Measurements from ENCODE around the gene ACRBP.
"Not testable (repeated sequence)": the region's sequence is repeated elsewhere in the genome, so short reads cannot be mapped to it uniquely, and the experiment has no call there.

ACRBP gene

DNA sequence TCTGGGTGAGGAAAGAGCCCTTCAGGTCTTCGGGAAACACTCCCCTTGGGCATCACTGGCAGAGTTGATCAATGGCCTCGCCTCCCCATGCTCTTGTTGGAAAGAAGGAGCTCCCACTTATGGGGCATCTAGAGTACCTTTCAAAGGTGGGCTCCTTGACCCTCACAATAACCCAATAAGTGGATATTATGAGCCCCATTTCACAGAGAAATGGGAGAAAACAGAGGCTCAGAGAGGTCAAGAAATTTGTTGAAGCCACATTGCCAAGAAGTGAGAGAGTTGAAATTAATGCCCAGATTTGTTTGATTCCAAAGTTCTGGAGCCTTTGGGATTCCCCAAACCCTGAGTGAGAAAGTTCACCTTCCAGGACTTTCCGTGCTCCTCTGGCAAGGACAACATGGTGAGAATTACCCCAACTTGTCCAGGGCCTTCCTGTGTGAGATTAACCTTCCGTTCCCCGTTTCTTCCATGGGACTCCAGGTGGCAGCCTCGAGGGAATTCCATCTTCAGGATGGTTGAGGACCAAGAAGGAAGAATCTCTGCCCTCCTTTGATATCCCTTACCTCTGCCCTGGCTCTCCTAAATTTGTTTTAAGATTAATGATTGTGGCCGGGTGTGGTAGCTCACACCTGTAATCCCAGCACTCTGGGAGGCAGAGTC lies 32.6 kb downstream of the ACRBP start:
- DNase-seq (ENCODE audit: low spot score) = no peak

DNA sequence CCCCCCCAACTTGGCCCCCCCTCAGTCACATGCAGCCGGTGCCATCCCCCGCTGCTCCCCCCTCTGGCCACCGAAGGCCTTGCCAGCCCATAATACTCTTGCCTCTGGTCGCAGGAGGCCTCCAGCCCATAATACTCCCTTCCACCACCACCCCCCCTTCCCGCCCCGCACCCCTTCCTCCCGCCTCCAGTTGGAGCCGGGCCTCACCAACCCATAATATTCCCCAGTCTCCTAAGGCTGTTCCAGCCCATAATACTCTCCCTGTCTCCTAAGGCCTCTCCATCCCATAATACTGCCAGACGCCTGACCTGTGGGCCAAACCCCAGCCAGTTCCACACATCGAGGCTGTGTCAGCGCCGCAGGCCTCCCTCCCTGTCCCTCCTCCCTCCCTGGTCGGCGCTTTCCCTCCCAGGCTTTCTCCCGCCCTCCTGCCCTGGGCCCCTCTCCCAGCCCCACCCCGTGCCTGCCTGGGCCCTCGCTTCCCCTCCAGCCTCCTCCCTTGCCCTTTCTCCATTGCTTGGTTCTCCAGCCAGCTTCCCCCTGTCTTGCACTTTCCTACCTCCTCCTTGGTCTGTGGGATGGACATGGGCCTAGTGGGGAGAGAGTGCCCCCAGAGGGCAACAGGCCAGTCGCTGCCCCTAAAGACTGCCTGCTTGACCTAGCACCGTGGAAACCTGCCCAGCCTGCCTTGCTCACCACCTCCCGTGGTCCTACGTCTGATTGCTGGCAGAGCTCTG lies 33.3 kb downstream of the ACRBP start:
- DNase-seq (ENCODE audit: low spot score) = peak; percentile 56

GRCh38 chr12:6613015-6613775 lies 34.0 kb downstream of the ACRBP start:
- DNase-seq (ENCODE audit: low spot score) = peak; percentile 34

GRCh38 chr12:6612652-6613014 lies 34.6 kb downstream of the ACRBP start:
- no peak for DNase-seq (ENCODE audit: low spot score)

GRCh38 chr12:6612247-6612646 lies 35.0 kb downstream of the ACRBP start:
- peak; percentile 54 for DNase-seq (ENCODE audit: low spot score)

DNA sequence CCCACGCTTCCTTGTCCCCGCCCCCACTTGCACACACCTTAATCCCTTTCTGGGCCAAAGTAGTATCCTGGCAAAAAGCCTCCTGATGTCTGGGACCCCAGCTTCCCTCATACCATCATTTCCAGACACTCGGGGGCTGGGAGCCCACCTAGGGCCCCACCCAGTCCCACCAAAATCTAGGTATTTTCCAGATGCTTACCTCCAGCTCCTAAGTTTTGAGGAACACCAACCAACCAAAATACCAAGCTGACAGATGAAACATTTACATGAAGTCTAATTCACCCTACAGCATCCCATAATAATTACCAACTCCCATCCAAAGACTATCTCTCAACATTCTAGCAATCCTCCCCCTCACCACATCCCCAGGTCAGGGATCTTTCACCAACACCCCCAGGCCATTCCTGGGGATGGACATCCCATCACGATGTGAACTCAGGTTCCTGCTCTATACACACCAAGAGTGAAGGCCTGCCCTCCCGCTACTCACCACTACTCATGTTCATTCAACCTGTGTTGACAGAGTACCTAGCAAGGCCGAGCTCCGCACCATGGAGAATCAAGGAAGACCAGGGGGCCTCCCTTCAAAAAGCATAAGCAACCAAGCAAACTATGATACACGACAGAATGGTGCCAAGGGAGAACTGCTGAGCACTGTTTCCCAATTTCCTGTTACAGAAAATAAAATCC lies 38.5 kb downstream of the ACRBP start:
- DNase-seq (ENCODE audit: low spot score) = no peak

- peak; percentile 56 for DNase-seq (ENCODE audit: low spot score)
Measured at GRCh38 chr12:6607751-6608591, 39.3 kb downstream of the ACRBP start.

GRCh38 chr12:6606331-6607131 lies 40.7 kb downstream of the ACRBP start:
- DNase-seq (ENCODE audit: low spot score) = peak; percentile 62

- DNase-seq (ENCODE audit: low spot score) = peak; percentile 23
Measured at GRCh38 chr12:6605421-6606330, 41.6 kb downstream of the ACRBP start.

GRCh38 chr12:6604259-6605029 lies 42.8 kb downstream of the ACRBP start:
- DNase-seq (ENCODE audit: low spot score) = no peak

- DNase-seq (ENCODE audit: low spot score) = peak; percentile 62
Measured at GRCh38 chr12:6603095-6603567, 44.1 kb downstream of the ACRBP start.

DNA sequence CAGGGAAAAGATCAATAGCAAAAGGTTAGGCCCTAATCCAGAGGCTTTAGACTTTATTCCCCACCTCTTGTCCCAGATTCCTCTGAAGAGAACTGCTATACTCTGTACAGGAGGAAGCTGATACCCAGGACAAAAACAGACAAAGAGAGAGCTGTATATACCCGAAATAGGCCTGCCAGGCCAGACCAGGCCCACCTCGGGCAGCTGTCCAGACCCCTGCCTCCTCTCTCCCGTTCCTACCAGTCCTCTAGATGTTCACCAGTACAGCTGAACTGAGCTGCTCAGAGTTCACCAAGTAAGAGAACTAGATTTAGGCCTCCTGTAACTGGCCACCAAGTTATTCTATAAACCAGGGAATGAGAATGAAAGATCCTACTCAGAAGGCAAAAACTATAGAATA lies 44.7 kb downstream of the ACRBP start:
- DNase-seq (ENCODE audit: low spot score) = no peak

DNA sequence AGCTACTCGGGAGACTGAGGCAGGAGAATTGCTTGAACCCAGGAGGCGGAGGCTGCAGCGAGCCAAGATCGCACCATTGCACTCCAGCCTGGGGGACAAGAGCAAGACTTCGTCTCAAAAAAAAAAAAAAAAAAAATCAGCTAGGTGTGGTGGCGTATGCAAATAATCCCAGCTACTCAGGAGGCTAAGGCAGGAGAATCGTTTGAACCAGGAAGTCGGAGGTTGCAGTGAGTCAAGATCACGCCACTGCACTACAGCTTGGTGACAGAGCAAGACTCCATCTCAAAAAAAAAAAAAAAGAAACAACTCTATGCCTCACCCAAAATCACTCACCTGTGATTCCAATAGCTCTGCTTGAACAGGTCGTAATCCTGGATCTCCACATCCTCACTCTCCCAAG lies 51.6 kb downstream of the ACRBP start:
- not testable (repeated sequence) for DNase-seq (ENCODE audit: low spot score)

DNA sequence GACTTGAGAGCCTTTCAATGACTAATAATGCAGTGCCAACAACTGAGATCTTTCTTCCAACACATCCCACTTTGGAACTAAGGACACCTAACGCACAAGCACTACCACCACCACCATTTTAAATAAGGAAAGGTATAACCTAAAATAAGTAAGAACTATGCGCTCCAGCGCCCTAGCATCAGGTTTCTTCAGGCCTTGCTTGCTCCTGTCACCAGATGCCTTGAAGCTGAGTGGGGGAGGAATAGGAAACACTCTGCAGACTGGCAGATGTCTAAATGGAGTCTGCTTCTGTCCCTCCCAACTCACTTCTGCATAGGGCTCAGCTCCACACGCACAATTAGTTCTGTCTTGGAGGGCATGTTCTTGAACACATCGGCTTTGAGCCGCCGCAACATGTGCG lies 55.1 kb downstream of the ACRBP start:
- DNase-seq (ENCODE audit: low spot score) = no peak

All from CD4-positive, alpha-beta T cell treated with Interleukin-6 at 100 ng/mL for 8 hours (primary cell).